Measurements from ENCODE around the gene PAPPA.
A peak's percentile ranks its signal among the peaks of the same experiment; 100 is the strongest.

Gene PAPPA

DNA sequence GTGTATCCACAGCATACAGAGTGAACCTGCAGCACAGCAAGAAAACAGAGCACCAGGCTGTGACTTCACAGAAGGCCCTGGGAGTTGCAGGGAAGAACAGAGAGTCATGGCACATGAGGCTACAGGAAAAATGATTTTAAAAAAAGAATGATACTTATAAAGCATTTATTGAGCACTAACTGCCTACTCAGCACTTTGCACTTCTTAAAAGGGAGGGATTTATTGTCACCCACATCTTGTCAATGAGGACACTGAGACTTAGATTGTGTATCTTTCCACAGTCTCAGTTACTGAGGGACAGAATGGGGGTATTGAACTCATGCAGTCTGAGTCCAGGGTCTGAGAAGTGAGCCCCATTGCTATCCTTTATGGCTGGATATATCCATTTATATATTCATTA is 288.9 kb downstream of the PAPPA start:
- no peak for TF ChIP-seq CTCF (IDR thresholded peaks at IDR 0.05; ENCODE audit: control extremely low read depth, extremely low read depth, low read depth, missing control alignments)
- no peak for DNase-seq (ENCODE audit: extremely low spot score)
- POLR2A ChIA-PET = no interaction called here
- CTCF ChIA-PET = no interaction called here

DNA sequence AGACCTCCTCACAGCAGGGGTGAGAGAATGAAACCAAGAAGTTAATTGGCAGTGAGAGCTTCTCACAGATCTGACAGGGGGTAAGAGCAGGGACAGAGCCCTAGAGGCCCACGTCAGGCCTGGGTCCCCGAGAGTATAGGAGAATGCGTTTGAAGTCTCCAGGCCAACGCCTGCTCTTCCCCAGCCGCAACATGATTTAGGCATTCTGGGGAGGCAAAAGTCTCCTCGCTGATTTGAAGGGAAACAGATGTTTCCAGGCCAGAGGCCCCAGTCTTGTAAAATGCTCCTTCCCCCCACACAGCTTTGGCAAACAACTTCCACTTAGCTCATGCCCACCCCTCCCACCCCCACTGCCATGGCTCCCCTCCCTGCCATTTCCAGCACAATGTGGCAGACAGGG is 294.3 kb downstream of the PAPPA start:
- no peak for DNase-seq (ENCODE audit: extremely low spot score)
- no peak for TF ChIP-seq CTCF (IDR thresholded peaks at IDR 0.05; ENCODE audit: control extremely low read depth, extremely low read depth, low read depth, missing control alignments)
- CTCF ChIA-PET = interaction anchor here (1.0 to 1.3 kb wide), 3 partner anchors 15 to 45 kb away, joined by 3 read pairs; no protein-coding TSS in a partner anchor
- POLR2A ChIA-PET = no interaction called here

DNA sequence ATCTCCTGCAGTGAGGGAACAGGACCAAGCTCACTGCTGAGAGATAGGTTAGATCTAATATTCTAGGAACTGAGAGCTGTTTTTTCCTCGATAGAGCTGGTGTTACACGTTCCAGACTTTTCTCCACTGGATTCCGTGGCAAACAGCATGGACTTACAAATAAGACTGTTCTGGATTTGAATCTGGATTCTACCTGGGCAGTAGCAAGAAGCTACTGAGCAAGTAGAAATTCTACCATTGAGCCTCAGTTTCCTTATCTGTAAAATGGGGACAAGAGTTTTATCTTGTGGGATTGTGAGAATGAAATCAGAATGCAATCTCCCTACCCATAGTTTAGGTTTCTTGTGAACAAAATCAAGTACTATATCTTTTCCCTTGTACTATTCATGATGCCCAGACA is 294.8 kb downstream of the PAPPA start:
- ChIA-PET CTCF (interaction anchor here (1.0 to 1.3 kb wide), 3 partner anchors 14 to 45 kb away, joined by 3 read pairs; no protein-coding TSS in a partner anchor), POLR2A (no interaction called here)
- TF ChIP-seq CTCF (IDR thresholded peaks at IDR 0.05; ENCODE audit: control extremely low read depth, extremely low read depth, low read depth, missing control alignments) = no peak
- DNase-seq (ENCODE audit: extremely low spot score) = no peak

- ChIA-PET POLR2A (no interaction called here), CTCF (interaction anchor here (1.6 to 2.3 kb wide), 3 partner anchors 12 to 45 kb away, joined by 3 to 8 read pairs (median 5); no protein-coding TSS in a partner anchor)
- no peak for TF ChIP-seq CTCF (IDR thresholded peaks at IDR 0.05; ENCODE audit: control extremely low read depth, extremely low read depth, low read depth, missing control alignments)
- DNase-seq (ENCODE audit: extremely low spot score) = no peak
These were observed 296.4 kb downstream of the PAPPA start for GRCh38 chr9:116449949-116450348.

- CTCF ChIA-PET = interaction anchor here (1.6 to 2.3 kb wide), 3 partner anchors 12 to 45 kb away, joined by 3 to 8 read pairs (median 5); no protein-coding TSS in a partner anchor
- POLR2A ChIA-PET = no interaction called here
- TF ChIP-seq CTCF (IDR thresholded peaks at IDR 0.05; ENCODE audit: control extremely low read depth, extremely low read depth, low read depth, missing control alignments) = no peak
- DNase-seq (ENCODE audit: extremely low spot score) = peak; percentile 43
These were observed 297.0 kb downstream of the PAPPA start for GRCh38 chr9:116450378-116451139.

DNA sequence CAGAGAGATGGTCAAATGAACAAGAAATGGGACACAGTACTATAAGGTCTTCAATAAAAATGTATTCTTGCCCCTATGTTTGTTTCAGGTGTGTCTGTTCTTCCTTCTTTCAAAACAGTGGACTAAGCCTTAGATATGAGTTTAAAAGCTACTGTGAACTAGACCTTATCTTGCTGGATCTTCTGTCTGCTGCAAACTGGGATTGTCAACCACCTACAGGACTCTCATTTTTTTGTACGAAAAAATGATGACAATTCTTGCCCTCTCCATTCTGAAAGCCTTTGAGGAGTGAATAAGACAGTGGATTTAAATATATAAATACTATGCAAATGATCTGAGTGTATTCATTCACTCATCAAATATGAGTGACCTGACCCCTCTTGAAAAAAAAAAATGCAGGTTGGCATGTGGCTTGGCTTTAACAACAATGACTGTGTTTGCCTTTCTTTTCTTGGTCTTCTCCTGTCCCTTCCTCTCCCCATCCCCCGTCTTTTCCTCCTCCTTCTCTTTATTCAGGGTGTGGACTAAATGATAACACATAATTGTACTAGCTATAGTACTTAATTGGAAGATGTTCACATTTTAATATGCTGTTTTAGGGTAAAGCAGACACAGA is 298.0 kb downstream of the PAPPA start:
- DNase-seq (ENCODE audit: extremely low spot score) = no peak
- ChIA-PET POLR2A (no interaction called here), CTCF (interaction anchor here (1.6 to 2.3 kb wide), 3 partner anchors 11 to 44 kb away, joined by 3 to 8 read pairs (median 5); no protein-coding TSS in a partner anchor)
- no peak for TF ChIP-seq CTCF (IDR thresholded peaks at IDR 0.05; ENCODE audit: control extremely low read depth, extremely low read depth, low read depth, missing control alignments)

Measured in GM10248 (cell line).